ENCODE data around the gene NREP. TPM values are rescaled to one million over a fixed set of nuclear protein-coding genes. Genes with fewer than 3 reads are reported as not detected.

NREP gene
- total RNA-seq, 3 donors from 2014 or later, result 3.9 to 9.8 (median 9.1) TPM

DNA sequence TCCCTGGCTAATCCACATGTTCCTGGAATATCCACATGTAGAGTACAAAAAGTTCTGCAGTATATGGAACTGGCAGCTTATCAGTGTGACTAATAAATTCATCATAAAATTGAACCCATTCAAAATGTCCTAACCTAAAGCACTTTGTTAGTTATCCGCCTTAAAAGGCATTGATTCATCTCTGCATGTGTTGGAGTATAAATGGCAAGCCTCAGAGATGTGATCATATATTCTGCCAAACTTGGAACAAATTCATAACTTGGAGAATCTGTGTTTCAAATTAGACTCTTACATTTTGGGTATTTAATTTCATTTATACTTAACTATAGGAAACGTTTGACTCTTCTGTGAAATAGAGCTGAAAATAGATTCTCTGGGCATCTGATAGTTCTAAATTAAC is 25.2 kb upstream of the NREP start:
- H3K36me3 ChIP-seq, result no peaks in the 10 kb centered on the region
- H3K27me3 ChIP-seq, result no peaks in the 10 kb centered on the region
- intact Hi-C loops (cut with DNase I; ENCODE audit: low total_unique reads), result no loop called here
- H3K27ac ChIP-seq, result no peak overlapping the region
- H3K9me3 ChIP-seq, result no peaks in the 10 kb centered on the region
- no peaks in the 10 kb centered on the region for H3K4me1 ChIP-seq
- DNase-seq (ENCODE audit: low spot score in 2 of 2), result no peak
- H3K4me3 ChIP-seq, result no peak overlapping the region
- TF ChIP-seq, protein P1, sequence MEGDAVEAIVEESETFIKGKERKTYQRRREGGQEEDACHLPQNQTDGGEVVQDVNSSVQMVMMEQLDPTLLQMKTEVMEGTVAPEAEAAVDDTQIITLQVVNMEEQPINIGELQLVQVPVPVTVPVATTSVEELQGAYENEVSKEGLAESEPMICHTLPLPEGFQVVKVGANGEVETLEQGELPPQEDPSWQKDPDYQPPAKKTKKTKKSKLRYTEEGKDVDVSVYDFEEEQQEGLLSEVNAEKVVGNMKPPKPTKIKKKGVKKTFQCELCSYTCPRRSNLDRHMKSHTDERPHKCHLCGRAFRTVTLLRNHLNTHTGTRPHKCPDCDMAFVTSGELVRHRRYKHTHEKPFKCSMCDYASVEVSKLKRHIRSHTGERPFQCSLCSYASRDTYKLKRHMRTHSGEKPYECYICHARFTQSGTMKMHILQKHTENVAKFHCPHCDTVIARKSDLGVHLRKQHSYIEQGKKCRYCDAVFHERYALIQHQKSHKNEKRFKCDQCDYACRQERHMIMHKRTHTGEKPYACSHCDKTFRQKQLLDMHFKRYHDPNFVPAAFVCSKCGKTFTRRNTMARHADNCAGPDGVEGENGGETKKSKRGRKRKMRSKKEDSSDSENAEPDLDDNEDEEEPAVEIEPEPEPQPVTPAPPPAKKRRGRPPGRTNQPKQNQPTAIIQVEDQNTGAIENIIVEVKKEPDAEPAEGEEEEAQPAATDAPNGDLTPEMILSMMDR (IDR thresholded peaks at IDR 0.05), result no peak
- TF ChIP-seq POLR2AphosphoS5 (IDR thresholded peaks at IDR 0.05), result no peak
- no peak for TF ChIP-seq POLR2A (IDR thresholded peaks at IDR 0.05)

DNA sequence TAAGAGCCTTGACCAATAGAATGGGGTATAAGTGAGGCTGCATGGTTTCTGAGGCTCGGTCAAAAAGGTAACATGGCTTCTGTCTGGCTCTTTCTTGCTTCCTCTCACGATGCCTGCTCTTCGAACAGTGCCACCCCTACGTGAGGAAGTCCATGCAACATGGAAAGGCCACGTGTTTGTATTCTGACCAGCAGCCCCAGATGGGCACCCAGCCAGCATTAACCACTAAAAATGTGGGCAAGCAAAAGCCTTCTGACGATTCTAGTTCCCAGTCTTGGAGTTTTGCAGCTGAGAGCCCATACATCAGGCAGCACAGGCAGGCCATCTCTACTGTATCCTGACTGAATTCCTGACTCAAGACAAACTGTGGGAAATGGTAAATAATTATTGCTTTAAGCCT is 24.2 kb upstream of the NREP start:
- Histone ChIP-seq H3K9me3 (no peaks in the 10 kb centered on the region), H3K4me3 (no peak overlapping the region), H3K27me3 (no peaks in the 10 kb centered on the region), H3K4me1 (no peaks in the 10 kb centered on the region), H3K27ac (no peak overlapping the region), H3K36me3 (no peaks in the 10 kb centered on the region)
- DNase-seq (ENCODE audit: low spot score in 2 of 2), result peak in 1 of 2 donors; percentile 23
- TF ChIP-seq, protein P1 (IDR thresholded peaks at IDR 0.05), result no peak
- TF ChIP-seq POLR2A (IDR thresholded peaks at IDR 0.05) (no peak), POLR2AphosphoS5 (IDR thresholded peaks at IDR 0.05) (no peak)
- intact Hi-C loops (cut with DNase I; ENCODE audit: low total_unique reads), result no loop called here

DNA sequence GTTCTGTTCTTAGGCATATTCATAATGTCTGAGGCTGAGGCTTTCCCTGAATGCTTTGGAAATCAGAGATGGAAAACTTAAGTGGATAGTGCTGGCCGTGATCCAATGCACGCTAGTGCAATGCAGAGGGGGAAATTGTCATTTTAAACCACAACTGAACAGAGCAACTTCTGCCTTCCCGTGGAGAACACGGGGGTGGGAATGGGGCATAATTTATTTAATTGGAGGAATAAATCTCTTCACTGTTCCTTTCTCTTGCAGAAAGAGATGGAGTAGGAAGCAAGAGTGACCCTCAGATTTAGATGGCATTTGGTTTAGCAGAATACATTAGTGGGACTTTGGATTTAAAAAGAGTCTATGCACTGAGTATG is 22.9 kb upstream of the NREP start:
- no peaks in the 10 kb centered on the region for H3K36me3 ChIP-seq
- DNase-seq (ENCODE audit: low spot score in 2 of 2), result no peak
- no peaks in the 10 kb centered on the region for H3K4me1 ChIP-seq
- TF ChIP-seq POLR2AphosphoS5 (IDR thresholded peaks at IDR 0.05) (no peak), POLR2A (IDR thresholded peaks at IDR 0.05) (no peak)
- TF ChIP-seq, protein P1 (IDR thresholded peaks at IDR 0.05), result no peak
- H3K27me3 ChIP-seq, result no peaks in the 10 kb centered on the region
- intact Hi-C loops (cut with DNase I; ENCODE audit: low total_unique reads), result no loop called here
- no peak overlapping the region for H3K4me3 ChIP-seq
- H3K27ac ChIP-seq, result no peak overlapping the region
- no peaks in the 10 kb centered on the region for H3K9me3 ChIP-seq

DNA sequence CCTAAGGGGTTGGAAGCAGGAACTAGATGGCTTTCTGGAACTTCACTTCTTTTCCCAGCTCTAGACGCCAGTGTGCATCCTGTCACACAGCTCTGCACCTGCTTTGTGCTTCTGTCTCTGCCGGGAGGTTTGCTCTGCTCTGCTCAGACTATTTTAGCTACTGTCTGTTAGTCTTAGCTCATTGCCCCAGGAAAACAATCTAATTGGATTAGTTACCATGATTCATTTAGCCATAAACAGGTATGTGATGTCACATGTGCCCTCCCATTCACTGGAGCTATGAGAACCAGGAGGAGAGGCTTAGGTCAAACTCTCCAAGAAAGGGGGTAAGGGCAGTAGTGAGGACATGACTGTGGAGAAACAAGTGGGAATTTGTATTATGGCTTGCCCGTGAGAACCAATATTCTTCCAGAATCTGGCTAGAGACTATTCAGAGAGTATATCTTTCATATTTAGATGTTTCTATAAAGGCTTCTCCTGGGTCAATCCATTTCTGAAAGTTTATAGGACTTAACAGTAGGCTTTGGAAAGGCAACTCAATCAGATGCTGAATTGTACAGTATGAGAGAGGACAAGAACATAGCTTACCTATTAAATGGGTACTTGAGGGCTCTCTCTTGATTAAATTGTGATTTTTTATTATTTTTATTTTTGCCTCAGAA is 22.4 kb upstream of the NREP start:
- intact Hi-C loops (cut with DNase I; ENCODE audit: low total_unique reads), result no loop called here
- no peaks in the 10 kb centered on the region for H3K4me1 ChIP-seq
- no peak overlapping the region for H3K27ac ChIP-seq
- TF ChIP-seq, protein P1 (IDR thresholded peaks at IDR 0.05), result no peak
- no peak for TF ChIP-seq POLR2A (IDR thresholded peaks at IDR 0.05)
- no peak for TF ChIP-seq POLR2AphosphoS5 (IDR thresholded peaks at IDR 0.05)
- H3K36me3 ChIP-seq, result no peaks in the 10 kb centered on the region
- no peaks in the 10 kb centered on the region for H3K27me3 ChIP-seq
- no peak overlapping the region for H3K4me3 ChIP-seq
- no peak for DNase-seq (ENCODE audit: low spot score in 2 of 2)
- no peaks in the 10 kb centered on the region for H3K9me3 ChIP-seq

DNA sequence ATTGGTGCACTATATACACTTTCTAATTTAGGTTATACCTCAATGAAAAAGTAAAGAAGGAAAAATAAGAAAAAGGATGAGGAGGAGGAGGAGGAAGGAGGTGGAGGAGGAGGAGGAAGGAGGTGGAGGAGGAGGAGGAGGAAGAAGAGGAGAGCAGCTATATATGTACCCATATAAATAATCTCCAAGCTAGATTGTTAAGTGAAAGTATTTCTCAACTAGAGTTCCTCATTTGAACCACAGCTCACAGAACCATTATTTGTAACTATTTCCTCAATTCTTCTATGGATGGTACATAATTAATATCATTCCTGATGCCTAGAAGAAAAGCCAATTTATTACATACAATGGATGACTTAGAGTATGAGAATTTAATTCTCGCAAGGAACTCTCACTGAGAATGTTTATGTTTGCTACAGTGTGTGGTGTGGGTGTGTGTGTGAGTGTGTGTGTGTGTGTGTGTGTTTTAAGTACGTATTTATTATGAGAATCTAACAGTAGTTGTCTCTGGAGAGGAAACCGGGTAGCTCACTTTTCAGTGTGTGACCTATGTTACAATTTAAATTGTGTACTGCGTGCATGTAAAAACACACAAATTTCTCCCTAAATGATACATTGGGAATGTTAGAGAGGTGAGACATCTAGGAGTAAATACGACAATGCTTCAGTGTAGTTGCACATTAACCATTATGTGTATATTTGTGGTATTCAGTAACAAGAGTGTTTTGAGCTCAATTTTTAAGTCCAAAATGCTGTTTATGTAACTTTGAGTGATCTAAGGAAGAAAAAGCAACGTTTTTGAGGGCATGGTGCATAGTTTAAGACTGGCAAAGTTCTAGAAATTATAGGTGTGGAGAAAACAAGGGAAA is 20.2 kb upstream of the NREP start:
- Histone ChIP-seq H3K9me3 (no peaks in the 10 kb centered on the region), H3K27me3 (no peaks in the 10 kb centered on the region), H3K27ac (no peak overlapping the region), H3K4me3 (no peak overlapping the region), H3K4me1 (no peaks in the 10 kb centered on the region), H3K36me3 (no peaks in the 10 kb centered on the region)
- no peak for DNase-seq (ENCODE audit: low spot score in 2 of 2)
- TF ChIP-seq, protein P1 (IDR thresholded peaks at IDR 0.05), result no peak
- TF ChIP-seq POLR2AphosphoS5 (IDR thresholded peaks at IDR 0.05) (no peak), POLR2A (IDR thresholded peaks at IDR 0.05) (no peak)
- intact Hi-C loops (cut with DNase I; ENCODE audit: low total_unique reads), result no loop called here

All from breast epithelium (tissue), 4 donors.